ENCODE measurements around the gene OR52I1.

- TF ChIP-seq CTBP1 (IDR thresholded peaks at IDR 0.05; ENCODE audit: borderline replicate concordance) = no peak
- no peak for TF ChIP-seq SUZ12 (IDR thresholded peaks at IDR 0.05)
- TF ChIP-seq FOXM1 (IDR thresholded peaks at IDR 0.05; ENCODE audit: borderline replicate concordance) = no peak
- TF ChIP-seq SP1 (IDR thresholded peaks at IDR 0.05) = no peak
- TF ChIP-seq HDGF (IDR thresholded peaks at IDR 0.05; ENCODE audit: borderline replicate concordance) = no peak
- TF ChIP-seq BHLHE40 (IDR thresholded peaks at IDR 0.05; ENCODE audit: borderline replicate concordance) = no peak
- no peak for TF ChIP-seq NFRKB (IDR thresholded peaks at IDR 0.05)
- TF ChIP-seq LEF1 (IDR thresholded peaks at IDR 0.05; ENCODE audit: borderline replicate concordance) = no peak
- TF ChIP-seq ELF4 (IDR thresholded peaks at IDR 0.05) = no peak
- TF ChIP-seq ARNT (IDR thresholded peaks at IDR 0.05) = no peak
These were observed 43.3 kb downstream of the OR52I1 start, which contains the start of gene OR51D1 for GRCh38 chr11:4636962-4637661.
